Heart right ventricle (tissue), 16 donors: ENCODE data around the gene ORC3. TPM values are rescaled to one million over a fixed set of nuclear protein-coding genes. Genes with fewer than 3 reads are reported as not detected.
"Not testable (repeated sequence)": the region's sequence is repeated elsewhere in the genome, so short reads cannot be mapped to it uniquely, and the experiment has no call there.

Source experiments
- ATAC-seq, 8 donors: fragments of 200-7000 bp; cut with Tn5 transposase; one replicate each; pipeline ENCODE4 v1.9.1; 2020; ENCODE audit warnings: mild to moderate bottlenecking in 8 of 8, moderate library complexity in 8 of 8, moderate number of reproducible peaks in 1 of 8
- DNase-seq, 2 donors: peaks; one replicate each; pipeline ENCODE4 v3.0.0-alpha.2; 2020
- H3K27ac ChIP-seq, 10 donors: fragments of 200-600 bp; sonication (generic) in 2 of 10; one replicate each; pipeline versions ENCODE4 v1.5.0 to v1.8.0; 2020 to 2022; ENCODE audit warnings: mild to moderate bottlenecking in 3 of 10
- H3K27me3 ChIP-seq, 7 donors: fragments of 200-600 bp; one replicate each; pipeline ENCODE4 v1.8.0; 2021 to 2022; ENCODE audit warnings: mild to moderate bottlenecking in 2 of 7
- H3K36me3 ChIP-seq, 9 donors: fragments of 200-600 bp; sonication (generic) in 1 of 9; one replicate each; pipeline versions ENCODE4 v1.5.0 to v1.8.0; 2020 to 2022; ENCODE audit warnings: mild to moderate bottlenecking in 2 of 9
- H3K4me1 ChIP-seq, 9 donors: fragments of 200-600 bp; sonication (generic) in 1 of 9; one replicate each; pipeline versions ENCODE4 v1.5.0 to v1.8.0; 2020 to 2022; ENCODE audit warnings: mild to moderate bottlenecking in 4 of 9
- H3K4me3 ChIP-seq, 10 donors: fragments of 200-600 bp; sonication (generic) in 2 of 10; one replicate each; pipeline versions ENCODE4 v1.5.0 to v1.8.0; 2020 to 2022; ENCODE audit warnings: mild to moderate bottlenecking in 7 of 10, moderate library complexity in 2 of 10
- H3K9me3 ChIP-seq, 11 donors: fragments of 200-600 bp in 10 of 11; sonication (generic) in 2 of 11; one replicate each; pipeline versions ENCODE4 v1.5.0 to v1.8.0; 2013 to 2022; ENCODE audit warnings: mild to moderate bottlenecking in 2 of 11, control low read depth in 1 of 11, moderate library complexity in 1 of 11
- CTCF ChIP-seq, 9 donors: fragments of 200-600 bp; sonication (generic) in 2 of 9; IDR thresholded peaks; one replicate each; pipeline versions ENCODE4 v1.5.0 to v1.8.0; 2021 to 2022; ENCODE audit warnings: antibody characterized with exemption in 9 of 9, mild to moderate bottlenecking in 5 of 9, moderate library complexity in 1 of 9
- WGBS, 2 donors: extraction: QIAGEN DNeasy Blood & Tissue Kit; methylation state at CpG; one replicate each; pipeline ENCODE4 v1.1.7; 2013; ENCODE audit warnings: inconsistent platforms in 1 of 2; 5-methylcytosine and 5-hydroxymethylcytosine counted together
- intact Hi-C, 10 donors: fragments of 100-400 bp; cut with DNase I; formaldehyde crosslinking; loops; one replicate each; pipeline versions ENCODE4 v1.11.1 to v1.14.2; 2022
- polyA plus RNA-seq, 2 donors: library from polyadenylated mRNA; stranded (reverse); fragments of 200-250 nt; gene quantifications; one replicate each; pipeline ENCODE4 v1.2.3, GENCODE V29; 2013
- total RNA-seq, 10 donors: library from RNA; stranded (reverse); fragmentation: NEBNext Ultra II Directional in 3 of 10; extraction: Animal tissue kit (Norgen Biotek cat#: 25700) in 3 of 10; gene quantifications; one replicate each; pipeline versions ENCODE4 v1.2.1 to v1.2.4, GENCODE V29; 2021 to 2023
- donor health status: Arrhythmogenic right ventricular cardiomyopathy.
- donor health status: ischemic (EF 13 %, LVEDD 7.1; RV severe dilation, severe dysfunction).
- donor health status: healthy with polysubstance abuse.
- donor health status: DM: no; HTN: yes; CAD: no.
- donor health status: DM: no; HTN: no; CAD: no.
- donor health status: ischemic (EF 25% LVEDD 6.9; RV normal size, moderate dysfunction).
- donor health status: ischemic (EF 25% LVEDD 5.7; RV mildly dilated, moderate dysfunction).
- donor health status: healthy.
- donor health status: DM: yes; HTN: yes; CAD: no.
- donor health status: Ischemic cardiomyopathy.
- donor health status: ischemic (EF 35%, LVEDD 5.7; RV mildly dilated, moderate dysfunction).
- donor health status: nonischemic (EF 11% LVEDD 7.7; RV severe dilation, severe dysfunction).
- donor health status: DM: yes; HTN: yes; CAD: no.
- donor health status: PGD.
- donor health status: ischemic (EF 29% LVEDD 5.4; RV normal size, mild dysfunction).
- donor health status: nonischemic (EF 23%, LVEDD 6.1; RV moderate dilation, normal function).

ORC3 gene
- total and polyA plus RNA-seq, 12 donors, result 15.7 to 28.2 (median 21.8) TPM

GRCh38 chr6:87687296-87687695, 97.4 kb downstream of the ORC3 start:
- peak in 1 of 8 donors; percentile 14 for ATAC-seq
- no peak for DNase-seq
- Histone ChIP-seq H3K4me1 (peaks cover 0 to 97% (median 81%) of the 10 kb centered on the region in 9 donors), H3K27ac (peak overlapping the region in 1 of 10 donors; percentile 11), H3K4me3 (no peak overlapping the region), H3K27me3 (no peaks in the 10 kb centered on the region), H3K9me3 (peaks cover 0 to 6% (median 0%) of the 10 kb centered on the region in 11 donors), H3K36me3 (peaks cover 0 to 9% (median 0%) of the 10 kb centered on the region in 9 donors)
- 64 to 70% methylated on average over 3 of the region's 3 CpGs for WGBS, 2 donors
- intact Hi-C loops, result no loop called here
- no peak for TF ChIP-seq CTCF (IDR thresholded peaks at IDR 0.05)

- H3K36me3 ChIP-seq, H3K4me3 ChIP-seq, H3K27me3 ChIP-seq, H3K9me3 ChIP-seq, DNase-seq, intact Hi-C loops, ATAC-seq: not testable (repeated sequence)
- H3K4me1 ChIP-seq, result peaks cover 0 to 97% (median 81%) of the 10 kb centered on the region in 9 donors
- peak overlapping the region in 1 of 10 donors; percentile 10 for H3K27ac ChIP-seq
- 91 to 95% methylated on average over 9 of the region's 9 CpGs for WGBS, 2 donors
Measured at GRCh38 chr6:87687893-87688292, 98.0 kb downstream of the ORC3 start.

GRCh38 chr6:87690441-87690840, 100.5 kb downstream of the ORC3 start:
- ATAC-seq, result no peak
- DNase-seq, result no peak
- Histone ChIP-seq H3K27me3 (no peaks in the 10 kb centered on the region), H3K36me3 (peaks cover 0 to 13% (median 0%) of the 10 kb centered on the region in 9 donors), H3K9me3 (no peaks in the 10 kb centered on the region), H3K27ac (peak overlapping the region in 3 of 10 donors; percentile 53 to 69 (median 57)), H3K4me3 (no peak overlapping the region), H3K4me1 (peaks cover 0 to 98% (median 84%) of the 10 kb centered on the region in 9 donors)
- intact Hi-C loops, result loop anchor here in 4 of 10 donors (10.0 kb wide), 4 partner anchors 96 to 536 kb away; partner anchors contain the start of genes ORC3 (in 1 of the 4), SLC35A1 (in 1 of the 4) and ZNF292 (in 1 of the 4)
- 85 to 89% methylated on average over 3 of the region's 3 CpGs for WGBS, 2 donors
- no peak for TF ChIP-seq CTCF (IDR thresholded peaks at IDR 0.05)

GRCh38 chr6:87692086-87692485, 102.2 kb downstream of the ORC3 start:
- intact Hi-C loops, result loop anchor here in 4 of 10 donors (10.0 kb wide), 4 partner anchors 97 to 537 kb away; partner anchors contain the start of genes ORC3 (in 1 of the 4), SLC35A1 (in 1 of the 4) and ZNF292 (in 1 of the 4)
- ATAC-seq, result no peak
- 68% methylated on average over 2 of the region's 2 CpGs for WGBS, 2 donors
- Histone ChIP-seq H3K27ac (peak overlapping the region in 6 of 10 donors; percentile 3 to 69 (median 56)), H3K4me3 (no peak overlapping the region), H3K36me3 (peaks cover 0 to 17% (median 0%) of the 10 kb centered on the region in 9 donors), H3K27me3 (no peaks in the 10 kb centered on the region), H3K4me1 (peaks cover 0 to 99% (median 86%) of the 10 kb centered on the region in 9 donors), H3K9me3 (no peaks in the 10 kb centered on the region)
- no peak for DNase-seq
- no peak for TF ChIP-seq CTCF (IDR thresholded peaks at IDR 0.05)

- H3K9me3 ChIP-seq, ATAC-seq, DNase-seq, H3K27me3 ChIP-seq, H3K36me3 ChIP-seq: not testable (repeated sequence)
- Histone ChIP-seq H3K27ac (peak overlapping the region in 2 of 10 donors; percentile 45 to 99), H3K4me3 (peak overlapping the region in 1 of 10 donors; percentile 89), H3K4me1 (peaks cover 0 to 86% (median 79%) of the 10 kb centered on the region in 9 donors)
- 95% methylated on average over 12 of the region's 12 CpGs for WGBS, 2 donors
- intact Hi-C loops, result loop anchor here in 4 of 10 donors (5.0 to 10.0 kb wide), 5 partner anchors 35 to 542 kb away; partner anchors contain the start of genes ORC3 (in 1 of the 4), SLC35A1 (in 1 of the 4) and ZNF292 (in 1 of the 4)
Measured at GRCh38 chr6:87696817-87697216, 106.9 kb downstream of the ORC3 start.
